ENCODE data around the gene GPR142. TPM values are rescaled to one million over a fixed set of nuclear protein-coding genes. Genes with fewer than 3 reads are reported as not detected.

GPR142 gene
- total RNA-seq, 2 experiments from 2014 or later: not detected

DNA sequence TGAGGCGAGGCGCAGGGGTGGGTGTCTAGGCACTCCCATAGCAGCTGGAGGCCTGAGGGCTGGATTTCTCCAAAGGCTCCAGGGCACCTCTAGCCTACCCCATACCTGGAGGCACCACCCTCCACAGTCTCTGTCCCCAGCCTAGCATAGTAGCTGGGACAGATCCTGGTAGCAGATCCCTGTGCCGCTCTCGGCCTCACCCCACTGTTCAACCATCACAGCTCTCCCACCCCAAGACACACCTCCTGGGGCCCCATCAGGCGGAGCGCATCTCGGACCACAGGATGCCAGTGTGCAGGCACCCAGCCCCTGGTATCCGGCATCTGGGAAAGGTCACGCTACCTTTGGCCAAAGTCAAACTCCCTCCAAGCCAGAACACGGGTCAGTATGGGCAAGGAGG lies 12.7 kb upstream of the GPR142 start:
- Mint-ChIP-seq H3K4me1 (peaks cover 2% of the 10 kb centered on the region), H3K27me3 (peaks cover 73% of the 10 kb centered on the region), H3K27ac (no peak overlapping the region), H3K4me3 (no peak overlapping the region), H3K36me3 (no peaks in the 10 kb centered on the region), H3K9me3 (no peaks in the 10 kb centered on the region)
- DNase-seq: no peak

DNA sequence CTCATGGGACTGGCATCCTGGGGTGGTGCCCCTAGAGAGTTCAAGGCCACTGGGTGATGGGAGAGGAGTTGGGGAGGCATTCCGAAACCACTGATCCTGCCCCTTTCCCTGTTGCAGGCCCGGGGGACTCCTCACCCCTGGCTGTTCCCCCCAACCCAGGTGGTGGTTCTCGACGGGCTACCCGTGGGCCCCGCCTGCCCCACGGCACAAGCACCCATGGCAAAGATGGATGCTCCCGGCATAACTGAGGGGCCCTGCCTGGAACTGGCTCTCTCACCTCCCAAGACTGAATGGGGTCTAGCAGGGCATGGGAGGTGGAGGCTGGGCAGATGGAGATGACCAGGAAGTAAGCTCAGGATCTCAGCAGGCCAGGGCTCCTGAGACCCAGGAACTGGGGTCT lies 12.2 kb upstream of the GPR142 start:
- H3K27ac Mint-ChIP-seq: no peak overlapping the region
- DNase-seq: no peak

DNA sequence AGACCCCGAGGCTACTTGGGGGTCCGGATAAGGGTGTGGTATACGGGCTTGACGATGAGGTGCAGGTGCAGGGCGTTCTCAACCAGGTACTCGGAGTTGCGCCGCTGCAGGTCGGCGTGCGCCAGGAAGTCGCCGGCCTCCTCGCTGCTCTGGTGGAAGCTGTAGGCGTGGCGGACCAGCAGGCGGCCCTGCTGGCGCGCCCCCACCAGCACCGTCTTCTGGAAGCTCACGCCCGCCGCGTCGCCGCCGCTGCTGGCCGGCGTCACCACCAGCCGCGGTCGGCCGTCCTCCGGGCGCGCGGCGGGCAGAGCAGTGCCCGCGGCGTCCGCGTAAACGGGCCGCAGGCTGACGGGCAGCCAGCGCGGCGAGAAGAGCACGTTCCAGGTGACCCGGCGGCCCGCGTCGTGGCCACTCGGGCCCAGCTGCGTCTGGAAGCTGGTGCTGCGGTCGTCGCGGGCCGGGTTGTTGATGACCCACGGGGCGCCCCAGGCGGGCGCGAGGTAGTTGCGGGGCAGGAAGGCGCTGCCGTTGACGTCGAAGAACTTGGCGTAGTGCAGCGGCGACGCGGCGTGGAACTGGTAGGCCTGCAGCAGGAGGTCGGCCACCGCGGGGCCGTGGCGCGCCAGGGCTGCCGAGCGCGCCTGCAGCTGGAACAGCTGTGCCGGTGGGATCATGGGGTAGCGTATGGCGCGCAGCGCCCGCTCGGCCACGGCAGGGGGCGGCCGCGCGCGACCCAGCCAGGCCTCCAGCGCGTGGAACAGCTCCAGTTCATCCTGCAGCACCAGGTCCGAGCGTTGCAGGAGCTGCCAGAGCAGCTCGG lies 10.4 kb upstream of the GPR142 start:
- no peak overlapping the region for H3K4me3 Mint-ChIP-seq
- peaks cover 70% of the 10 kb centered on the region for H3K27me3 Mint-ChIP-seq
- H3K27ac Mint-ChIP-seq: no peak overlapping the region
- H3K4me1 Mint-ChIP-seq: peaks cover 2% of the 10 kb centered on the region
- no peaks in the 10 kb centered on the region for H3K36me3 Mint-ChIP-seq
- DNase-seq: peak; percentile 24
- H3K9me3 Mint-ChIP-seq: no peaks in the 10 kb centered on the region

More for the DNA sequence above, 12.2 kb upstream of the GPR142 start:
- Mint-ChIP-seq H3K36me3 (no peaks in the 10 kb centered on the region), H3K27me3 (peaks cover 71% of the 10 kb centered on the region), H3K4me3 (no peak overlapping the region), H3K9me3 (no peaks in the 10 kb centered on the region), H3K4me1 (peaks cover 2% of the 10 kb centered on the region)

DNA sequence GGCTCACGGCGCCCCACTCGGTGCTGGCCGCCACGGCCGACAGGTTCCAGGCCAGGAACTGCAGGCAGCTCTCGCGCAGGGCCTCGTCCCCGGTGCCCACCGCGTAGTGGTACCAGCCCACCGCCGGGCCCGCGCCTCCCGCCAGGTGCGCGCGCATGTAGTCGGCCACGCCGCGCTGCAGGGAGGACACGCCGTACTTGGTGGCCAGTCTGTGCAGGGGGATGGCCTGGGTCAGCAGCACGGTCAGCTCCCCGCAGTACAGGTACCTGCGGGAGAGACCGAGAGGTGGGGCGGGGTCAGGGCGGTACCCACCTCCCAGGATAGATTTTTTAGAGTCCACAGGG lies 9.9 kb upstream of the GPR142 start:
- no peaks in the 10 kb centered on the region for H3K36me3 Mint-ChIP-seq
- H3K4me1 Mint-ChIP-seq: peaks cover 2% of the 10 kb centered on the region
- H3K4me3 Mint-ChIP-seq: no peak overlapping the region
- no peak overlapping the region for H3K27ac Mint-ChIP-seq
- H3K27me3 Mint-ChIP-seq: peaks cover 71% of the 10 kb centered on the region
- H3K9me3 Mint-ChIP-seq: no peaks in the 10 kb centered on the region
- DNase-seq: no peak

DNA sequence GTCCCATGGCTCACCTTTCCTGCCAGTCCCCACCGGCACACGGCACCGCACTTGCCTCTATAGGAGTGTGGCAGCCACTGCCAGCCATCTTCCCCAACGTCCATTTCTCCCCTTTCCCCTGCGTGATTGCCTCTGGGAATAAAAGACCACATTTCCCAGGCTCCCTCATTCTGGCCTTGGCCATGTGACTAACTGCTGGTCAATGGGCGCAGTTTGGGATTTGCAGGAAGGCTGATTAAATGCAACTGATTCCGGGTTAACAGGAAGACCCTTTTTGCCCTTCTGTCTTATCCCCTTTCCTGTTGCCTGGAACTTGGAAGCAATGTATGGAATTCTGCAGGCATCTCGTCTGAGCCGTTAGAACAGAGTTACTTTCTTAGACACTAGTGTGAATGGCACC lies 8.6 kb upstream of the GPR142 start:
- H3K4me3 Mint-ChIP-seq: no peak overlapping the region

DNA sequence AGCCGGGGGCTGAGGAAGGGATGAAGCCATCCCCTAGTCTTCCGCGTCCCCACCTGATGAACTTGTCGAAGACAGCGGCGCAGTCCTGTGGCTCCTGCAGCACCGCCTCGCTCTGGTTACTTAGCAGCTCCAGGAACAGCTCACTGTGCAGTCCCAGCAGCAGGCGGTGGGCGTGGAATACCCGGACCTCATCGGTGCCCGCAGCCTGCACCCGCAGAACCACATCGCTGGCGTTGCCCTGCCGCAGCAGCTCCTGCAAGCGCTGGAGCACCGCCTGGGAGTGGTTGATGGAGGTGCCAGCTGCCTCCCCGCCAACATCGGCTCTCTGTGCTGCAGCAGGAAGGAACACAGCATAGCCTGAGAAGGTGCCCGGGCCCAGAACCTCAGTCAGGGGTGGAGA lies 7.4 kb upstream of the GPR142 start:
- no peak for DNase-seq
- Mint-ChIP-seq H3K4me1 (no peaks in the 10 kb centered on the region), H3K4me3 (no peak overlapping the region), H3K9me3 (no peaks in the 10 kb centered on the region), H3K27me3 (peaks cover 46% of the 10 kb centered on the region), H3K27ac (no peak overlapping the region), H3K36me3 (no peaks in the 10 kb centered on the region)

More for the DNA sequence above, 8.6 kb upstream of the GPR142 start:
- peaks cover 2% of the 10 kb centered on the region for H3K4me1 Mint-ChIP-seq
- H3K36me3 Mint-ChIP-seq: no peaks in the 10 kb centered on the region
- no peak overlapping the region for H3K27ac Mint-ChIP-seq
- no peak for DNase-seq
- no peaks in the 10 kb centered on the region for H3K9me3 Mint-ChIP-seq
- peaks cover 58% of the 10 kb centered on the region for H3K27me3 Mint-ChIP-seq

DNA sequence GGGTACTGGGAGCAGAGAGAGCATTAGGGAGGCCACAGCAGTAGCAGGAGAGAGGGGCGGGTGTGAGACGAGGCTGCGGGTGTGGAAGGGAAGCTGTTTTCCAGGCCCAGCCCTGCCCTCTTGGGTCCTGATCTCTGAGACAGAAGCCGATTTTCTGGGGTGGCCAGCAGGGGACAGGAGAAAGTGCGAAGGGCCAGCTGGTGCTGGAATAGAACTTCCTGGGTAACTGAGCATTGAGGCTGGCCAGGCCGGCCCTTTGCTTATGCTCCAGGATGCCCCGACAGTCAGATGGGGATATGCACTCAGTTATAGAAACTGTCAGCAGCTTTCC lies 6.4 kb upstream of the GPR142 start:
- Mint-ChIP-seq H3K9me3 (no peaks in the 10 kb centered on the region), H3K4me3 (no peak overlapping the region), H3K36me3 (no peaks in the 10 kb centered on the region), H3K4me1 (no peaks in the 10 kb centered on the region), H3K27me3 (peaks cover 37% of the 10 kb centered on the region), H3K27ac (no peak overlapping the region)
- DNase-seq: no peak

DNA sequence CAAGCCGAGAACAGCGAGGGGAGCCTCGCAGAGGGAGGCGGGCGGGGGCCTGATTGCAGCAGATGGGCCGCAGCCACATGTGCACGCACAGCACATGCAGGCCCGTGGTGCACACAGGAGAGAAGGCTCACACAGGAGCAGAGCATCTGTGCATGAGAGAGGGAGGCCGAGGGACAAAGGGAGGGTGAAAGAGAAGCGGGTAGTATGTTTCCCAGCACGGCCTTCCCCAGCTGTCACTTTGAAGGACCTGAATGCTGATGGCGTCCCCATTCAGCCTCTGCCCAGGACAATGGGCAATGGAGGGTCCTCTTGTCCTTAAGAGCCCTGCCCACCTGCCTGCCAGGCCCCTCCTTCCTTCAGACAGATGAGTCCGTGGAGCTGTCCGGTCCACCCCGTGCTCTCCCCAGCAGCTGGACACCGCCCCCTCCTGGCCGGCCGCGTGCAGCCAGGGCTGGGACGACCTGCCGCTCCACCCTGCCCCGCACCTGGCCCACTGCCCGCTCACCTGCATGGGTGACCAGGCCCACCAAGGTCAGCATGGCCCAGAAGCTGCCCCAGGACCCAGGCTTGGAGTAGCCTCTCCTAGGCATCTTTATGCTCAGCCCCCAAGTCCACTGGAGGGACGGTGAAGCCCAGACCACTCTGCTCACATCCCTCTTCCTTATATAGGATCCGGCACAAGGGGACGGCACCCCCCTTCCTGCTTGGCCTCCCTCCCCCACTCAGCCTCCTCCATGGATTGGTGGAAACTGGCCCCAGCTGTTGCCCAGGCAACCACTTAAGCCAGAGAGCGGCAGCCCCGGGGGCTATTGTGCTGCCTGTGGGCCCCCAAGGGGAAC lies 5.9 kb upstream of the GPR142 start, which contains the start of gene BTBD17:
Gene BTBD17, minus strand, starts transcription at position 639 of the 839 bp plus-strand sequence. Its CDS starts 49 bp downstream, at position 590.
- Mint-ChIP-seq H3K9me3 (no peaks in the 10 kb centered on the region), H3K27me3 (peaks cover 31% of the 10 kb centered on the region), H3K27ac (no peak within 1 kb of the TSS), H3K36me3 (no peaks in the 10 kb centered on the region), H3K4me1 (no peaks in the 10 kb centered on the region), H3K4me3 (no peak within 1 kb of the TSS)
- DNase-seq: peak; percentile 50

DNA sequence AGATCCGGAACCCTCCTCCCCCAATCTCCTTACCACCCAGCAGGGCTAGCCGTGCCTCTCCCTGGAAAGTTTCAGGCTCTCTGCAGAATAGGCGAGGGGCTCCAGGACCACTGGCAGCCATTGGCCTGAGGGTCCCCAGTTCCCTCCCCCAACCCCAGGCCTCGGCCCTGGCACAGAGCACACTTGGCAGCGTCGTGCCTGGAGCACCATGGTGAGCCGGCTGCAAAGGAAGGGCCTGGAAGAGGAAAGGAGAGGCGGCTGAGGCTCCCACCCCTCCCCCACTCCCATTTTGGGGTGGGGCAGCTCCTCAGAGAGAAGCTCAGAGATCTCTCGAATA lies 5.3 kb upstream of the GPR142 start:
- no peaks in the 10 kb centered on the region for H3K36me3 Mint-ChIP-seq
- no peak overlapping the region for H3K4me3 Mint-ChIP-seq
- H3K4me1 Mint-ChIP-seq: no peaks in the 10 kb centered on the region
- H3K27me3 Mint-ChIP-seq: peaks cover 30% of the 10 kb centered on the region
- H3K9me3 Mint-ChIP-seq: no peaks in the 10 kb centered on the region
- no peak overlapping the region for H3K27ac Mint-ChIP-seq
- no peak for DNase-seq

DNA sequence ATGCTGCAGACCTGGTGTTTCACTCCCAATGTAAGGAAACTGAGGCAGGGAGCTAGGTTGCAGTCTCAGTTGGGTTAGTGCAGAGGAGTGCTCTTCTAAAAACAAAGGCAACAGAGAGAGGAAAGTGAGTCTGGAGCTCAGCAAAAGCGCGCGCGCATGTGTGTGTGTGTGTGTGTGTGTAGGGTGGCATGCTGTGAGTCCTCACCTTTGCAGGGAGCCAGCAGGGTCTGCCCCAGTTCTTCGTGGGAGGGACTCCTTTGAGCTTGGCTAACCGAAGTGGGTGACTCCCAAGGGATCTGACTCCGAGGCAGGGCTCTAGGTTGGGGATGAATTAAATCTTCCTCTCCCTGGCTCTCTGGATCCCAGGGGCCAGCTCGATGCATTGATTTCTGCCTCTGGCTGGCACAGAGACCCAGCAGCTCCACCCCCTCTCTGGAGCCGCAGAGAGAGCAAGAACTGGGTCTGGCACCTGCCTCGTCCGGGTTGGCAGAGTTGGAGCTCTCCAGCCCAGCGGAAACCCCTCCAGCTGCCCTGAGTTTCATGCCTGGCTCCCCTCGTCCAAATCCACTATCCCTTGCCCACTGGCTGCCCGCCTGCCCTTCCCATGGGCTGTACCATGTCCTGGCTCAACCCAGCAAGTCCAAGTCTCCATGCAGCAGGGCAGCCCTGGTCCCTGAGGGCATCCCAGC lies 4.4 kb upstream of the GPR142 start:
- Mint-ChIP-seq H3K36me3 (no peaks in the 10 kb centered on the region), H3K27me3 (peaks cover 25% of the 10 kb centered on the region), H3K4me3 (no peak overlapping the region), H3K9me3 (no peaks in the 10 kb centered on the region), H3K27ac (no peak overlapping the region), H3K4me1 (no peaks in the 10 kb centered on the region)
- DNase-seq: no peak

DNA sequence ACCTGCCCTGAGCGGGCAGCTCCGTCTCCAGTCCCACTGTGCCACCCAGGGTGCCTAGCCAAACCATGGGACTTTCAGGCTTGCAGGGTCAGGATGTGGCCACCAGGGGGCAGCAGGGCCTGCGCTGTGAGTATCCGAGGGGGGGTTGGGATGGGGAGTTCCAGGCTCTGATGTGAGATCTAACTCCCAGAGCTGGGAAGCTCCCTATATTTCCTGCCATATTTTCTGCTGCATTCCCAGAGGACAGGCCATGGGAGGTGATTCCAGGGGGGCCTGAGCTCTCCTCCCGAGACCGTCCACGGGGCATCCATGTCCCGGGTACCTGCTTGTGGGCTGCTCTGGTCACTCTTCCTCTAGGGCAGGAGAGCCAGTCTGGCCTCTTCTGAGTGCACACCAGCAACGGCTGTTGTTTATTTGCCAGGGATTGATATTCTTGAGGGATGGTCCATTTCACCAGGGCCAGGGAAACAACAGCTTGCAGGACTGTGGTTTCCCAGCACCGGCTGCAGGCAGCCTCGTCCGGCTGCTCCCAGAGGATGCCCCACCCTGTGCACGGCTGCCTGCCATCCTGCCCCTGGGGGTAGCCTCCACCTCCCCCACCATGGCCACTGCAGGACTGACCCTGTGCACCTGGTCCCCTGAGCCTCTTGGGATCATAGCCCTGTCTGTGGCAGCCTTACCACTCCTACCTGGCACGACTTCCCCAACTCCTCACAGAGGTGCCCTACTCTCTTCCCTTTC lies 1.2 kb downstream of the GPR142 start:
- Mint-ChIP-seq H3K27me3 (no peaks in the 10 kb centered on the region), H3K27ac (no peak overlapping the region)

DNA sequence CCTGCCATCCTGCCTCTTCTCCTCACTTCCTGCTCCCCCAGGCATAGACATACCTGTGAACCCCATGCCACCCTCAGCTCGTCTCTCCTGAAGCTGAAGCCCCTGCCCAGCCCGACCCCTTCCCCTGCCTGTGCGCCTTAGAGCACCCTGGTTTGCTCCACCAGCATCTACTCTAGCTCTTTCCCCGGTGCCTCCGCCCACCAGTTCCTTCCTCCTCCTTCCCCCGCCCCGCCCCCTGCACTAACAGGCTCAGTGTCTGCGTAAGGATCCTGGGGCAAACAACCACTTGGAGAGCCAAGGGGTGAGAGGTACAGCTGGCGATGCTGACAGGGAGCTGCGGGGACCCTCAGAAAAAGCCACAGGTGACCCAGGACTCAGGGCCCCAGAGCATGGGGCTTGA lies 1.9 kb downstream of the GPR142 start:
- Mint-ChIP-seq H3K27ac (no peak overlapping the region), H3K4me1 (peaks cover 11% of the 10 kb centered on the region), H3K27me3 (no peaks in the 10 kb centered on the region), H3K36me3 (no peaks in the 10 kb centered on the region), H3K4me3 (no peak overlapping the region), H3K9me3 (no peaks in the 10 kb centered on the region)
- peak; percentile 49 for DNase-seq

More for the DNA sequence above, 1.2 kb downstream of the GPR142 start:
- H3K9me3 Mint-ChIP-seq: no peaks in the 10 kb centered on the region
- peaks cover 11% of the 10 kb centered on the region for H3K4me1 Mint-ChIP-seq
- no peaks in the 10 kb centered on the region for H3K36me3 Mint-ChIP-seq
- no peak overlapping the region for H3K4me3 Mint-ChIP-seq
- peak; percentile 64 for DNase-seq

DNA sequence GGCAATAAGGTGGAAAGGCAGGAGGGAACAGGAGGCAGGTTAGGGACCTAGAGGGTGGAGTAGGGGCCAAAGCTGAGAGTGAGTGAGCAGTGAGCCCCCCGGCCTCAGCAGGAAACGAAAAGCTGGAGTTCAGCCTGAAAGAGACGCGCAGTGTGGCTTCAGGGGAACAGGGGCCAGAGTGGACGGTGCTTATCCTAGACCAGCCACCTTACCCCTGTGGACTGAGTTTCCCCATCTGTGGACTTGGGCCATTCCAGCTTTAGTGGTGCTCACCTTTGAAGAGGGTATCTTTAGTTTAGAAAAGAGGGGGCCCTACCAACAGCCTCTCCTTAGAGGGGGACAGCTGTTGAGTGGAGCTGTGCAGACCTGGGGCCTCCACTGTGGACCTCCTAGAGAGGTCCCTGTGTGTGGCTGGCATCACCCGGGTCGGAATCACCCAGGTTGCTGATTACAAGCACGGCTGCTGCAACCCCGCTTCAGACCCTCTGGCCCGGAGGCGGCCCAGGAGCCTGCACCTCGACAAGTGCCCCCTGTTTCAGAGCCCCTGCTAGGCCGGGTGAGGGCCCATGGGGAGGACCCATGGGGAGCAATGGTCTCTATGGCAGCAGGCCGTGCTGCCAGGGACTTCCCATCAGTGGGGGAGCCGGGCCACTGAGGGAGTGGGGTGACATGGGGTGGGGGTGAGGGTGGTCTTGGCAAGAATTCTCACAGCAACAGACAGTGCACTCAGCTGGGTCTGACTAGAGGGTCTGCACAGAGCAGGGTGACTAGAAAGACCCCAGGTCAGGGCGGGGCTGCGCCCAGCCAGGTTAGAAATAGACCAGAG lies 2.6 kb downstream of the GPR142 start:
- H3K9me3 Mint-ChIP-seq: no peaks in the 10 kb centered on the region
- H3K27me3 Mint-ChIP-seq: no peaks in the 10 kb centered on the region
- no peak for DNase-seq
- H3K36me3 Mint-ChIP-seq: no peaks in the 10 kb centered on the region
- peaks cover 11% of the 10 kb centered on the region for H3K4me1 Mint-ChIP-seq
- no peak overlapping the region for H3K4me3 Mint-ChIP-seq
- H3K27ac Mint-ChIP-seq: no peak overlapping the region

DNA sequence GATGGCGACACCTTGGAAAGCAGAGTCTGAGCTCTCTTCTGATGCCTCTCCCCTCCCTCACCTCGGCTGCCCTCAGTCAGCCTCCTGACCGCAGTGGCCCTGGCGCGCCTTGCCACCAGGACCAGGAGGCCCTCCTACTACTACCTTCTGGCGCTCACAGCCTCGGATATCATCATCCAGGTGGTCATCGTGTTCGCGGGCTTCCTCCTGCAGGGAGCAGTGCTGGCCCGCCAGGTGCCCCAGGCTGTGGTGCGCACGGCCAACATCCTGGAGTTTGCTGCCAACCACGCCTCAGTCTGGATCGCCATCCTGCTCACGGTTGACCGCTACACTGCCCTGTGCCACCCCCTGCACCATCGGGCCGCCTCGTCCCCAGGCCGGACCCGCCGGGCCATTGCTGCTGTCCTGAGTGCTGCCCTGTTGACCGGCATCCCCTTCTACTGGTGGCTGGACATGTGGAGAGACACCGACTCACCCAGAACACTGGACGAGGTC lies 4.4 kb downstream of the GPR142 start:
- no peaks in the 10 kb centered on the region for H3K9me3 Mint-ChIP-seq
- DNase-seq: no peak
- H3K27ac Mint-ChIP-seq: no peak overlapping the region
- H3K4me3 Mint-ChIP-seq: no peak overlapping the region
- H3K36me3 Mint-ChIP-seq: no peaks in the 10 kb centered on the region
- H3K4me1 Mint-ChIP-seq: peaks cover 11% of the 10 kb centered on the region
- H3K27me3 Mint-ChIP-seq: no peaks in the 10 kb centered on the region
